Stomach smooth muscle (tissue), 2 donors: ENCODE data around the gene HOXD11.

ENCODE experiments used
- H3K27ac ChIP-seq: one replicate; pipeline ENCODE4 v1.7.0; 2013; ENCODE audit warnings: mild to moderate bottlenecking, low read length, inconsistent platforms
- H3K27me3 ChIP-seq, 2 donors: one replicate each; pipeline ENCODE4 v1.7.0; 2013; ENCODE audit warnings: low read length in 2 of 2; ENCODE audit not compliant: insufficient read depth in 2 of 2, control insufficient read depth in 1 of 2
- H3K36me3 ChIP-seq, 2 donors: one replicate each; pipeline ENCODE4 v1.7.0; 2013; ENCODE audit warnings: low read length in 2 of 2; ENCODE audit not compliant: control insufficient read depth in 2 of 2, insufficient read depth in 2 of 2
- H3K4me1 ChIP-seq: one replicate; pipeline ENCODE4 v1.7.0; 2013; ENCODE audit warnings: low read length; ENCODE audit not compliant: control insufficient read depth, insufficient read depth
- H3K4me3 ChIP-seq, 2 donors: one replicate each; pipeline ENCODE4 v1.7.0; 2013; ENCODE audit warnings: low read length in 2 of 2
- H3K9ac ChIP-seq, 2 donors: one replicate each; pipeline ENCODE4 v1.7.0; 2013; ENCODE audit warnings: low read length in 2 of 2, mild to moderate bottlenecking in 1 of 2
- H3K9me3 ChIP-seq, 2 donors: one replicate each; pipeline ENCODE4 v1.7.0; 2013; ENCODE audit warnings: low read length in 2 of 2; ENCODE audit not compliant: control insufficient read depth in 2 of 2
- donor health status: healthy.
- donor health status: Pancreatic carcinoma.

HOXD11 gene

DNA sequence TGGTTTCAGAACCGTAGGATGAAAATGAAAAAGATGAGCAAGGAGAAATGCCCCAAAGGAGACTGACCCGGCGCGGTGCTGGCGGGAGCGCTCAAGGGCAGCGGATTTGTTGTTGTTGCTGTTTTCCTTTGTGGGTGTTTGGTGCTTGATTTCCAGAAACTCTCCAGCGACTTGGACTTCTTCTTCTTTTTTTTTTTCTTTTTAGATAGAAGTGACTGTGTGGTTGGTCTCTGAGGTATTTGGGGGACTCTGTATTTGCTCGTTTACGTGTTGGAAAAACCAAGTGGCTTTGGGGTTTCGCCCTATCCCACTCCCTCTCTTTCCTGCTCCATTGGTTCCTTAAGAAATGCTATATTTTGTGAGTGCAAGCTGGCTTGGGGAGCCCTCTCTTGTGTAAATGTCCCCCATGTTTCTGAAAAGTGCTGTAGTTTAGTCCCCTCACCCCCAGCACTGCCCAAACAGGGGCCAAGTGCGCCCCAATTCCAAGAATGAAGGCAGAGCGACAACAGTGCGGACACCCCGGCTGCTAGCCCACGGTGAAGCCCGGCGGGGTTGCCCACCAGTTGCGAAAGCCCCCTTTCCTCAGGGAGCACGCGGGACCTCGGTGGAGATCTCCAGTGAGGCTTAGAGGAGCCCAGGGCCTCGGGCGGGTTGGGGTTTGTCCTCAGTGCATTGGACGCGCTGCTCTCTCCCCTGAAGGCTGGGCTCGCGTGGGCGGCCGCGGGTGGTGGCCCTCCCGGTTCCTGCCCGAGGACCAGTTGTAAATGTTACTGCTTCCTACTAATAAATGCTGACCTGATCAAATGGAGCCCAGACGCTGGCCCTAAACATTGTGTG, 17.2 kb downstream of the HOXD11 start:
- H3K27me3 ChIP-seq, result peaks cover 72 to 96% of the 10 kb centered on the region in 2 donors
- H3K9me3 ChIP-seq, result peaks cover 0 to 4% of the 10 kb centered on the region in 2 donors
- H3K36me3 ChIP-seq, result no peaks in the 10 kb centered on the region
- peak overlapping the region in 1 of 2 donors; percentile 22 for H3K4me3 ChIP-seq
- H3K27ac ChIP-seq, result no peak overlapping the region
- peaks cover 19% of the 10 kb centered on the region for H3K4me1 ChIP-seq
- H3K9ac ChIP-seq, result no peak overlapping the region

DNA sequence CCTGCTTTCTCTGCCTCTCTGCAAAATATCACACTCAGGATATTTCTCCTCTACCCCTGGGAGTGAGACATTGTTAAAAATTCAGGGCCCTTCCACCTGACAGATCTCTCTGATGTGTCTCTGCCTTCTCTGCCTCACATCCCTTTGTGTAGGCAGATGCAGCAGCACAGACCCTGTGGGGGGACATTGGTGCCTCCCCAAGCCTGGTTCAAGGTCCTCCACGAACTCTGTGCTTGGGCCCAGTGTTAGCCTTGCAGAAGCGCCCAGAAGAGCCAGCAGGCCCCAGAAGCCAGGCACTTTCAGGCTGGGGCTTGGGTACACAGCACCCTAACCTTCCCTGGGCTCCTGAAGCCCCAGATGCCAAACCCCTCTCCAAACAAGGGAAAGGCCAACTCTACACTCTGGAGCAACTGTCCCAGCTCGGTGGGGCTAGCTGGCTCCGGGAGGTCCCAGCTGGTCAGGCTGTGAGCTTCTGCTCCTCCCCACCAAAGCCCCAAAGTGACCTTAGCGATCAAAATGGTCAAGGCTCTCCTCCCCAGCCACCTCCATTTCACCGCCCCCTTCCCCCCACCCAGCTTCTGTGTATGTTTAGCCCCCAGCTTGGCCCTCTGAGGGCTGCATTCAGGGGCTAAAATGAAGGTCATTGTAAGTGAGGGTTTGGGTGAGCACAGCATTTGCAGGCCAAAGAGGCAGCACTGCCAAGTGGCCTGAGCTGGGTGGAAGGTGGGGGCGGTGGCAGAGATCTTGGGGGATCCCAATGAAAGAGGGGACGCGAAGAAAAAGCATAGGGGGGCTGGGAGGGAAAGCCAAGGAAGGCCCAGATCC, 18.1 kb downstream of the HOXD11 start:
- Histone ChIP-seq H3K4me3 (no peak overlapping the region), H3K9ac (no peak overlapping the region), H3K27me3 (peaks cover 66 to 92% of the 10 kb centered on the region in 2 donors), H3K27ac (no peak overlapping the region), H3K36me3 (no peaks in the 10 kb centered on the region), H3K4me1 (peaks cover 21% of the 10 kb centered on the region), H3K9me3 (no peaks in the 10 kb centered on the region)

DNA sequence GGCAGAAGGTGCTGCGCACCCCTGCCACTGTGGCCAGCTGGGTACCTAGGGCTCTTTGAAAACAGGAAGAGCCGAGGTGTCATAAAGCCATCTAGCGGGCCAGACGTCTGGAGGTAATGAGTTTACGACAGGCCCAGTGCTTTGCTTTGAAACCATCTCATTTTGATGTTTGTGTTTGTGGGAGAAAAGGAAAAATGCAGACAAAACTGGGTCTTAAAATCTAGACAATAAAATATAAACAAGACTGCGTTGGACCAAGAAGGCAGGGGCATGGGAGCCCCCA, 18.6 kb downstream of the HOXD11 start:
- Histone ChIP-seq H3K36me3 (no peaks in the 10 kb centered on the region), H3K27me3 (peaks cover 62 to 92% of the 10 kb centered on the region in 2 donors), H3K27ac (no peak overlapping the region), H3K9ac (no peak overlapping the region), H3K4me3 (no peak overlapping the region), H3K9me3 (no peaks in the 10 kb centered on the region), H3K4me1 (peaks cover 27% of the 10 kb centered on the region)

DNA sequence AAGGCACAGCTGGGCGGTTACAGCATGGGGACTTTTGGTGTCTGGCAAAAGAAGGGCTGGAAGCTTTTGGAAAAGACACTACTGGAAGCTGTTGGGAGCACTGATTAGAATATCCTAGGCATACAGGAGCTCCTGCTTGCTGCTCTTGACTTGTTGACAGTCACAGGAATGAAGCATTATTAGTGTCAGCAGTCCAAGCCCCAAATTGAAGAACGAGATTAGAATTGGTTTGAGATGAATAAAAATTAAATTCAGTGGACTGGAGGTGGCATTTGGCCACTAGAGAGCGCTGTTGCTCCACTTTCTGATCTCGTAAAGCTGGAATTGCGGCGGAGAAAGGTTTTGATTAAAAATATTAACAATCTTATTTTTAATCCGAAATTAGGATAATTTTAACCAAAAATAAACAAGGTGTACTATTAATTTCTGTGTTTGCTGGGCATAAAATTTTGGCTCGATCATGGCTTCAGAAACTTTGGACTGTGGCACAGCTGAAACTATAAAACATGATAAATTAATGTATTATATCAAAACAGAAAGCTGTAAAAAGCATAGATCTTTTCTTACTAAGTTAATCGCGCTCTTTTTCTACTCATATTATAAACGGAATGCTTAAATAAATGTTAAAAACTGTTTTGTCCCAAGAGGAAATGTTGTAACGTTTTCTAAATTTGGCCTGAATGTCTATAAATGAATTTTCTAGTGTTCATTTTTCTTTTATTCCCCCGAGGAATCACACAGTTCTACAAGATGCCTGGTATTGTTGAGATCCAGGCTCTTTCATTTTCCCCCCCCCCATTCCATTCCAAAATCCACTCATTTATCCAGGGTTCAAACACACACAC, 20.1 kb downstream of the HOXD11 start:
- H3K9me3 ChIP-seq, result peaks cover 0 to 3% of the 10 kb centered on the region in 2 donors
- no peak overlapping the region for H3K27ac ChIP-seq
- no peak overlapping the region for H3K4me3 ChIP-seq
- H3K9ac ChIP-seq, result no peak overlapping the region
- peaks cover 28% of the 10 kb centered on the region for H3K4me1 ChIP-seq
- H3K27me3 ChIP-seq, result peaks cover 62 to 91% of the 10 kb centered on the region in 2 donors
- H3K36me3 ChIP-seq, result no peaks in the 10 kb centered on the region

DNA sequence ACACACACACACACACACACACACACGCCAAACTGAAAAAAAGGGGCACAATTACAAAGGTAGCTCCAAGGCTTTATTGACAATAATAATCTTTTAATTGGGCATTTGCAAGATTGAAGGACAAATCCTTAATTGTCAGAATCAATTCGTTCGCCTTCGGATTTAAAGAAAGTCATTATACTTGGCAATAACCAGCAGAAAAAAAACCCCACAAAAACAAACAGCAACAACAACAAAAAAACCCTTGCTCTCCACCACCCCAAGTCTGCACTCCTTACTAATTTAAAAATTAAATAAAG, 20.6 kb downstream of the HOXD11 start:
- Histone ChIP-seq H3K36me3 (no peaks in the 10 kb centered on the region), H3K4me1 (peaks cover 24% of the 10 kb centered on the region), H3K4me3 (peak overlapping the region in 1 of 2 donors; percentile 44), H3K27me3 (peaks cover 68 to 91% of the 10 kb centered on the region in 2 donors), H3K9ac (no peak overlapping the region), H3K9me3 (peaks cover 0 to 3% of the 10 kb centered on the region in 2 donors), H3K27ac (no peak overlapping the region)

DNA sequence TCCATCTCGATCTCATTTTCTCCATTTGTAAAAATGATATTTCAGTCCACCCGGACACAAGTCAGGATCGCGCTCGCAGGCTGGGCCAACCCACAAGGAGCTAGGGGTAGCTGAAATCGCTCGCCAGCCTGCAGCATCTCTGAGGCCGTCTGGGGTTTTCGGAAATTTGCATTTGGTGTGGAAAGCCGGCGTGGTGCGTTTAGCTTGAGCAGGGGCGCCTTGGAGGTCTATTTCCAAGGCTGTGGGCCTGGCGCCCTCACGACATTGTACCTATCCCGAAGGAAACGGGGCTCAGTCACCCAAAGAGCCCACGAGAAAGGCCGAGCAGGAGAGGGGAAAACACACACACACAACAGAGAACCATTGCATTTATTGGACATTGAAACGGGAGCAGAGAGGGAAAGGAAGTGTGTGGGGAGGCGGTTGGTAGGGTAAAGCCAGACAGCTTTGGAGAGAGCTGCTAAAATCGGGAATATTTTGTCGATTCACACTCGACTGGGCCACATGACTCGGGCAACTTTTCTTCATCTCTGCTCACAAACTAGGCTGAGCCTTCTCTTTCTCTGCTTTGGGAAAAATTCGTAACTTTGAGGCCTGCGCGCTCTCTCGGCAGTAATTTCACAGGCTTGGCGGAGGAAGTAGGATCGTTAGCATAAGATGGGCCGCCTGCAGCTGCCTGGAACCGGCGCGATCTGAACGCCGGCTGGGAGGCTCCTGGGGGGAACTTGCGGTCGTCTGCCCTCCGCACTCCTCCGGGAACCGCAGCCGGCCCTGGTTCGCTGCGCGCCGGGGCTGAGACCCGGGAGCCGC, 21.3 kb downstream of the HOXD11 start:
- H3K27me3 ChIP-seq, result peaks cover 73 to 91% of the 10 kb centered on the region in 2 donors
- peaks cover 0 to 3% of the 10 kb centered on the region in 2 donors for H3K9me3 ChIP-seq
- H3K36me3 ChIP-seq, result no peaks in the 10 kb centered on the region
- H3K9ac ChIP-seq, result no peak overlapping the region
- H3K27ac ChIP-seq, result no peak overlapping the region
- peak overlapping the region in 1 of 2 donors; percentile 44 for H3K4me3 ChIP-seq
- H3K4me1 ChIP-seq, result peaks cover 19% of the 10 kb centered on the region

DNA sequence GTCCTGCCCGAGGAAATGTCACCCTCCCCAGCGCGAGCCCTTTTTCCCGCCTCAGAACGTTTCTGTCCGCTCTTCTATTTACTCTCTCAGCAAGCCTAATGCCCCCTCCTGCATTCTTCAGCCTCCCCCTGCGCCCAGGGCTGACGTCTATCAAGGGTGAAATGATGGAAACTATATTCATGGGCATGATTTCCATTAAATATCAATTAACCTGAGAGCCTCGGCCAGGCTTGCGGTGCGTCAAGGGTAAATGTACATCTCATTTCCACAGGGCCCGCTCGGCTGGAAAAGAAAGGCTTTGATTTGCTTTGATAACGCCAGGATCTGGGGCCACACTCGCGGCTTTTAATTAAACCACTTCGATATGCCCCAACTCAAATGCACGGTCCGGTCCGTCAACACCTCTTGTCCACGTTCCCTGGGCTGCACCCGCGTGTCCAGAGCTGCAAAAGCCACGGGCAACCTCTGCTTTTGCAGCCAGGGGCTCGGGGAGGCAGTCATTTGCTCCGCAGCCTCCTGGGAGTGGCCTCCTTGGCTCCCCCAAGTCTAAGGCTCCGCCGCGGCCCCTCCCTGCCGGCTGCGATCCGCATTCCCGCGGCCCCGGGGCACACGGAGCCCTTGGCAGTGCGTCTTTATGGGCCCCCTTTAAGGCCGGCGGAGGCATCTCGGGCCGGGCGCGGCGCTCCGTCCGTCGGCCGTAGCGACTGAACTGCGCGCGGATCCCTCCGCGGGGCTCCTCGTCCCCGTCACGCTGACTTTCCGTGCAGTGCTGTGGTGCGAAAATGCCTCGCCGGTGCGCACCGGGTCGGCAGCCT, 22.1 kb downstream of the HOXD11 start, which contains the start of gene HOXD8:
Gene HOXD8, plus strand, starts transcription at position 724 of the 815 bp plus-strand sequence. CDS start 662 bp downstream, outside the sequence.
- no peaks in the 10 kb centered on the region for H3K36me3 ChIP-seq
- peaks cover 19% of the 10 kb centered on the region for H3K4me1 ChIP-seq
- H3K9ac ChIP-seq, result no peak within 1 kb of the TSS
- H3K27me3 ChIP-seq, result peaks cover 72 to 91% of the 10 kb centered on the region in 2 donors
- H3K27ac ChIP-seq, result no peak within 1 kb of the TSS
- H3K9me3 ChIP-seq, result peaks cover 0 to 3% of the 10 kb centered on the region in 2 donors
- H3K4me3 ChIP-seq, result peak within 1 kb of the TSS; percentile 12 to 59

DNA sequence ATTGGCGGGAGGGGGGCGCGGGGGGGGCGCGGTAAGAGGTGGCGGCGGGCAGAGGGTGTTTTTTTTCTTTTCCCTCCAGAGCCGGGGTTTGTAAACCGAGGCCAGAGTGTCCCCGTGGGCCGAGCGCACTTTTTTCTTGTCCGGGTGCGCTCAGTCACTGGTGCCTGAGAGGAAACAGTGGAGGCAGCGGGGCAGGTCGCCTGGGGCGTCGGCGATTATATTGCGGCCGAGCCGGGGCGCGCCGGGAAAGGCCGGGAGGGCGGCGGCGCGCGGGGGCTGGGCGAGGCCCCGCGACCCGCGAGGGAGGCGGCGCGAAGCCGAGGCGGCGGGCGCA, 22.7 kb downstream of the HOXD11 start:
- peaks cover 0 to 3% of the 10 kb centered on the region in 2 donors for H3K9me3 ChIP-seq
- H3K27me3 ChIP-seq, result peaks cover 71 to 91% of the 10 kb centered on the region in 2 donors

DNA sequence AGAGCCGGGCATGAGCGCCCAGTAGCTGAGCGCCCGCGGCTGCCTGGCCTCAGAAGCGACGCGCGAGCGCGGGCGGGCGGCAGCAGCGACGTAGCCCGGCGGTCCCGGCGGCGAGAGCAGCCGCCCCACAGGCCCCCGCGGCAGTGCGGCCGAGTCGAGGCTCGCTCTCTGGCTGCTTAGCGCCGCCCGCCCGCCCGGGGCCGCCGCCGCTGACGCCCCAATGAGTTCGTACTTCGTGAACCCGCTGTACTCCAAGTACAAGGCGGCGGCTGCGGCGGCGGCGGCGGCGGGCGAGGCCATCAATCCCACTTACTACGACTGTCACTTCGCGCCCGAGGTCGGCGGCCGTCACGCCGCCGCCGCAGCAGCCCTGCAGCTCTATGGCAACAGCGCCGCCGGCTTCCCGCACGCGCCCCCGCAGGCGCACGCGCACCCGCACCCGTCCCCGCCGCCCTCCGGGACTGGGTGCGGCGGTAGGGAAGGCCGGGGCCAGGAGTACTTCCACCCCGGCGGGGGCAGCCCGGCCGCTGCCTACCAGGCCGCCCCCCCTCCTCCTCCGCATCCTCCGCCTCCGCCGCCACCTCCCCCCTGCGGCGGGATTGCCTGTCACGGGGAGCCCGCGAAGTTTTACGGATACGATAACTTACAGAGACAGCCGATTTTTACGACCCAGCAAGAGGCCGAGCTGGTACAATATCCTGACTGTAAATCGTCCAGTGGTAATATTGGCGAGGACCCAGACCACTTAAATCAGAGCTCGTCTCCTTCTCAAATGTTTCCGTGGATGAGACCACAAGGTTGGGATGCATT, 23.3 kb downstream of the HOXD11 start:
- Histone ChIP-seq H3K4me3 (peak overlapping the region; percentile 12 to 59), H3K4me1 (peaks cover 19% of the 10 kb centered on the region), H3K27ac (no peak overlapping the region), H3K27me3 (peaks cover 71 to 91% of the 10 kb centered on the region in 2 donors), H3K9me3 (peaks cover 0 to 3% of the 10 kb centered on the region in 2 donors), H3K9ac (no peak overlapping the region), H3K36me3 (no peaks in the 10 kb centered on the region)

More for the DNA sequence above, 22.7 kb downstream of the HOXD11 start:
- H3K4me1 ChIP-seq, result peaks cover 19% of the 10 kb centered on the region
- H3K4me3 ChIP-seq, result peak overlapping the region in 1 of 2 donors; percentile 59
- no peak overlapping the region for H3K27ac ChIP-seq
- no peak overlapping the region for H3K9ac ChIP-seq
- H3K36me3 ChIP-seq, result no peaks in the 10 kb centered on the region
